GM12878 (cell line): ENCODE results near the gene YBX1. TPM values are rescaled to one million over a fixed set of nuclear protein-coding genes. Genes with fewer than 3 reads are reported as not detected.

Experiments used
- ATAC-seq: fragments of 200-7000 bp; cut with Tn5 transposase; 3 replicates; pipeline ENCODE4 v1.9.1; 2020; ENCODE audit warnings: mild to moderate bottlenecking, moderate library complexity
- BruUV-seq: library from RNA; stranded (reverse); fragments of 400-500 nt; replicated peaks from 2 replicates; lab custom pipeline; 2021; lab: Mats Ljungman, UMichigan
- CTCF ChIA-PET: fragments of 300-600 bp; sonication (Branson Sonifier 250); formaldehyde crosslinking; extraction: SDS; loops from one replicate; lab custom pipeline; 2021; ENCODE audit warnings: inconsistent platforms; lab: Yijun Ruan, JAX
- POLR2A ChIA-PET: fragments of 350-600 bp; formaldehyde crosslinking; extraction: SDS; loops from one replicate; lab custom pipeline; 2021; ENCODE audit warnings: inconsistent platforms; lab: Charles Lee
- RAD21 ChIA-PET: fragments of 300-600 bp; sonication (Branson Sonifier 250); formaldehyde crosslinking; loops from one replicate; lab custom pipeline; 2023; ENCODE audit warnings: antibody characterized with exemption; ENCODE audit not compliant: unreplicated experiment; lab: Charles Lee
- SMC1A ChIA-PET: fragments of 300-600 bp; sonication (Branson Sonifier 250); formaldehyde crosslinking; loops from one replicate; lab custom pipeline; 2023; ENCODE audit not compliant: unreplicated experiment, uncharacterized antibody; lab: Charles Lee
- DNase-seq: peaks from one replicate; pipeline ENCODE4 v3.0.0-alpha.2; 2011; ENCODE audit warnings: low read depth, low spot score
- FAIRE-seq: peaks from 3 replicates; lab custom pipeline; 2011; peaks lifted over from hg19 to GRCh38; lab: Jason Lieb, UNC
- H2AFZ ChIP-seq: 2 replicates; pipeline ENCODE4 v1.6.0; 2011; ENCODE audit warnings: low read depth, low read length, control low read depth; ENCODE audit not compliant: control insufficient read depth
- H3K27ac ChIP-seq: 2 replicates; pipeline ENCODE4 v1.5.1; 2011; ENCODE audit warnings: control low read depth; ENCODE audit not compliant: control insufficient read depth, insufficient read depth
- H3K27me3 ChIP-seq, 2 experiments: replicated peaks in 1 of 2; 2 replicates each; pipeline versions ENCODE4 v1.6.0 to v1.6.1; 2011; ENCODE audit warnings: low read length in 1 of 2; ENCODE audit not compliant: control insufficient read depth in 2 of 2, insufficient read depth in 2 of 2
- H3K36me3 ChIP-seq, 2 experiments: 2 replicates each; pipeline ENCODE4 v1.5.1; 2011; ENCODE audit warnings: low read length in 1 of 2; ENCODE audit not compliant: control insufficient read depth in 2 of 2, insufficient read depth in 2 of 2
- H3K4me1 ChIP-seq: 2 replicates; pipeline ENCODE4 v1.6.1; 2011; ENCODE audit warnings: mild to moderate bottlenecking, low read length, moderate library complexity, mixed read lengths; ENCODE audit not compliant: control insufficient read depth, insufficient read depth
- H3K4me2 ChIP-seq: 2 replicates; pipeline ENCODE4 v1.6.0; 2011; ENCODE audit warnings: control low read depth; ENCODE audit not compliant: control insufficient read depth, insufficient read depth
- H3K4me3 ChIP-seq: fragments of 200-600 bp; sonication (generic); 2 replicates; pipeline ENCODE4 v1.5.1; 2016
- H3K79me2 ChIP-seq: 2 replicates; pipeline ENCODE4 v1.6.0; 2011; ENCODE audit warnings: low read length; ENCODE audit not compliant: control insufficient read depth, insufficient read depth
- H3K9ac ChIP-seq: 2 replicates; pipeline ENCODE4 v1.8.0; 2011; ENCODE audit warnings: low read length, control low read depth, mixed read lengths; ENCODE audit not compliant: control insufficient read depth, insufficient read depth
- H3K9me3 ChIP-seq: replicated peaks from 3 replicates; pipeline ENCODE4 v1.5.1; 2011; ENCODE audit warnings: mild to moderate bottlenecking, low read length; ENCODE audit not compliant: control insufficient read depth, insufficient read depth
- H4K20me1 ChIP-seq: 2 replicates; pipeline ENCODE4 v1.6.0; 2011; ENCODE audit not compliant: control insufficient read depth, insufficient read depth
- ATF7 ChIP-seq: fragments of 450-650 bp; IDR thresholded peaks from 2 replicates; pipeline ENCODE4 v1.6.1; 2016; ENCODE audit warnings: low read depth, mild to moderate bottlenecking
- ESRRA ChIP-seq: IDR thresholded peaks from 2 replicates; pipeline ENCODE4 v1.6.1; 2012; ENCODE audit warnings: mild to moderate bottlenecking, low read length, improper control_type of control experiment
- IRF3 ChIP-seq: fragments of 450-650 bp; IDR thresholded peaks from 2 replicates; pipeline ENCODE4 v1.6.1; 2014; ENCODE audit warnings: mild to moderate bottlenecking
- KDM1A ChIP-seq: fragments of 200-600 bp; sonication (generic); IDR thresholded peaks from 2 replicates; pipeline ENCODE4 v1.6.1; 2016; ENCODE audit warnings: borderline replicate concordance
- MAX ChIP-seq: IDR thresholded peaks from 2 replicates; pipeline ENCODE4 v1.6.1; 2012; ENCODE audit warnings: low read depth, low read length, improper control_type of control experiment
- SMAD5 ChIP-seq: IDR thresholded peaks from 2 replicates; pipeline ENCODE4 v1.6.1; 2016; ENCODE audit warnings: antibody characterized with exemption, low read depth
- TCF7 ChIP-seq: IDR thresholded peaks from 2 replicates; pipeline ENCODE4 v1.6.1; 2014; ENCODE audit warnings: antibody characterized with exemption, borderline replicate concordance
- YBX1 ChIP-seq: fragments of 450-650 bp; IDR thresholded peaks from 2 replicates; pipeline ENCODE4 v1.6.1; 2016; ENCODE audit warnings: antibody characterized with exemption
- YY1 ChIP-seq: IDR thresholded peaks from 2 replicates; pipeline ENCODE4 v1.6.1; 2011; ENCODE audit warnings: low read depth, mild to moderate bottlenecking, low read length
- ZSCAN29 ChIP-seq: fragments of 450-650 bp; IDR thresholded peaks from 2 replicates; pipeline ENCODE4 v1.6.1; 2017; ENCODE audit warnings: mild to moderate bottlenecking, moderate library complexity
- WGBS: methylation state at CpG from one replicate; pipeline ENCODE4 v1.1.6; 2016; ENCODE audit warnings: low lambda C conversion rate; ENCODE audit not compliant: insufficient replicate concordance, insufficient coverage; ENCODE audit errors: missing lambda C conversion rate; 5-methylcytosine and 5-hydroxymethylcytosine counted together
- in situ Hi-C: fragments of 300-500 bp; cut with MboI; formaldehyde crosslinking; loops from 9 replicates; pipeline ENCODE4 v1.14.3; 2018; ENCODE audit warnings: mixed read lengths
- intact Hi-C: fragments of 100-400 bp; cut with micrococcal nuclease; formaldehyde crosslinking; loops from one replicate; pipeline ENCODE4 v1.14.2; 2022; ENCODE audit not compliant: unreplicated experiment
- polyA plus RNA-seq, 11 experiments: library from polyadenylated mRNA; depleted of rRNA in 4 of 11; unstranded in 6 of 11; stranded (reverse) in 5 of 11; fragments of >200 nt; fragmentation: Nextera tagmentation in 4 of 11; fragmentation: Illumina TruSeq in 1 of 11; extraction: Ambion mirVana in 4 of 11; extraction: Trizol in 1 of 11; gene quantifications; 1 replicate in 1 of 11; 2 replicates in 10 of 11; pipeline versions ENCODE4 v1.2.1 to v1.2.3, GENCODE V29; 2011 to 2016; ENCODE audit warnings: inconsistent platforms in 2 of 11, missing spikeins in 2 of 11, low read depth in 1 of 11
- total RNA-seq, 4 experiments: library from RNA; depleted of rRNA in 3 of 4; stranded (reverse); fragments of >200 nt in 3 of 4; fragmentation: Illumina TruSeq in 1 of 4; extraction: Trizol in 1 of 4; gene quantifications; 2 replicates each; pipeline versions ENCODE4 v1.2.1 to v1.2.3, GENCODE V29; 2013 to 2021
- TF ChIP-seq, protein P1 (sequence below): fragments of 450-650 bp; IDR thresholded peaks from 2 replicates; pipeline ENCODE4 v1.6.1; 2017; ENCODE audit warnings: mild to moderate bottlenecking, moderate library complexity
- TF ChIP-seq, protein P2 (sequence below): IDR thresholded peaks from 2 replicates; pipeline ENCODE4 v1.6.1; 2012; ENCODE audit warnings: improper control_type of control experiment, low read depth, low read length; ENCODE audit not compliant: insufficient replicate concordance

YBX1 gene
- total and polyA plus RNA-seq, 10 of the 15 experiments (the other 5 are each of a cell fraction or from before 2014, with no cell fraction given): 355 to 1,353 (median 858) TPM

DNA sequence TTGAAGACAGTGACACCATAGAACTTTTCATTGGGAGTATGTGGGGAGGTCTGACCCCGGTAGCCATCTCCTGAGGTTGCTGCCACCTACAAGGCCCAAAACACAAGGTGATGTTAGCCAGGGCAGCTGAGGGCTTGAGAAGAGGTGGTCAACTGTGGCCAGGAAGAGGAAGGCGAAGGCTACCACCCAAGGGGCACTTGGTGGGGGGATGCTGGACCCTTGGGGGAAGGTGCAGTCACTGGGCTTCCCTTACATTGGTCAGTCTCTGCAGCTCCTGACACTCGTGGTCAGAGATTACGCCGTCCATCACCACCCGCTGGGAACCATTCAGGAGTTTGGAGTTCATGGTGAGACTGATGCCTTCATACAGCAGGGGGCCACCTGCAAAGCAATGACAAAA is 70.1 kb downstream of the YBX1 start:
- Histone ChIP-seq H3K4me2 (no peak overlapping the region), H3K9me3 (no peaks in the 10 kb centered on the region), H3K9ac (no peak overlapping the region), H3K4me1 (no peaks in the 10 kb centered on the region), H4K20me1 (no peaks in the 10 kb centered on the region), H3K27me3 (no peaks in the 10 kb centered on the region), H3K27ac (no peak overlapping the region), H3K79me2 (no peaks in the 10 kb centered on the region), H2AFZ (no peak overlapping the region), H3K36me3 (peaks cover 9 to 20% of the 10 kb centered on the region in 2 experiments; a peak in 3 of 4 replicates), H3K4me3 (no peak overlapping the region)
- no TSS peak for BruUV-seq
- ChIA-PET POLR2A (interaction anchor here (1.4 kb wide), 1 partner anchor 14 kb away, joined by 4 read pairs; no protein-coding TSS in a partner anchor), SMC1A (no interaction called here), RAD21 (interaction anchor here (0.8 to 1.3 kb wide), 2 partner anchors 174 to 321 kb away, joined by 3 to 4 read pairs; no protein-coding TSS in a partner anchor), CTCF (interaction anchor here (0.6 to 1.6 kb wide), 6 partner anchors 10 to 579 kb away, joined by 3 to 5 read pairs (median 3); partner anchors contain the start of genes C1orf50 and P3H1)
- DNase-seq (no peak), ATAC-seq (no peak), FAIRE-seq (no peak)
- in situ Hi-C loops (no loop called here), intact Hi-C loops (no loop called here)
- TF ChIP-seq IRF3: no peak
- no peak for TF ChIP-seq KDM1A
- TF ChIP-seq ATF7: no peak
- no peak for TF ChIP-seq SMAD5
- TF ChIP-seq, protein P1, sequence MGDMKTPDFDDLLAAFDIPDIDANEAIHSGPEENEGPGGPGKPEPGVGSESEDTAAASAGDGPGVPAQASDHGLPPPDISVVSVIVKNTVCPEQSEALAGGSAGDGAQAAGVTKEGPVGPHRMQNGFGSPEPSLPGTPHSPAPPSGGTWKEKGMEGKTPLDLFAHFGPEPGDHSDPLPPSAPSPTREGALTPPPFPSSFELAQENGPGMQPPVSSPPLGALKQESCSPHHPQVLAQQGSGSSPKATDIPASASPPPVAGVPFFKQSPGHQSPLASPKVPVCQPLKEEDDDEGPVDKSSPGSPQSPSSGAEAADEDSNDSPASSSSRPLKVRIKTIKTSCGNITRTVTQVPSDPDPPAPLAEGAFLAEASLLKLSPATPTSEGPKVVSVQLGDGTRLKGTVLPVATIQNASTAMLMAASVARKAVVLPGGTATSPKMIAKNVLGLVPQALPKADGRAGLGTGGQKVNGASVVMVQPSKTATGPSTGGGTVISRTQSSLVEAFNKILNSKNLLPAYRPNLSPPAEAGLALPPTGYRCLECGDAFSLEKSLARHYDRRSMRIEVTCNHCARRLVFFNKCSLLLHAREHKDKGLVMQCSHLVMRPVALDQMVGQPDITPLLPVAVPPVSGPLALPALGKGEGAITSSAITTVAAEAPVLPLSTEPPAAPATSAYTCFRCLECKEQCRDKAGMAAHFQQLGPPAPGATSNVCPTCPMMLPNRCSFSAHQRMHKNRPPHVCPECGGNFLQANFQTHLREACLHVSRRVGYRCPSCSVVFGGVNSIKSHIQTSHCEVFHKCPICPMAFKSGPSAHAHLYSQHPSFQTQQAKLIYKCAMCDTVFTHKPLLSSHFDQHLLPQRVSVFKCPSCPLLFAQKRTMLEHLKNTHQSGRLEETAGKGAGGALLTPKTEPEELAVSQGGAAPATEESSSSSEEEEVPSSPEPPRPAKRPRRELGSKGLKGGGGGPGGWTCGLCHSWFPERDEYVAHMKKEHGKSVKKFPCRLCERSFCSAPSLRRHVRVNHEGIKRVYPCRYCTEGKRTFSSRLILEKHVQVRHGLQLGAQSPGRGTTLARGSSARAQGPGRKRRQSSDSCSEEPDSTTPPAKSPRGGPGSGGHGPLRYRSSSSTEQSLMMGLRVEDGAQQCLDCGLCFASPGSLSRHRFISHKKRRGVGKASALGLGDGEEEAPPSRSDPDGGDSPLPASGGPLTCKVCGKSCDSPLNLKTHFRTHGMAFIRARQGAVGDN: no peak
- TF ChIP-seq YY1: no peak
- no peak for TF ChIP-seq YBX1
- no peak for TF ChIP-seq ZSCAN29
- TF ChIP-seq ESRRA: no peak
- TF ChIP-seq TCF7: no peak
- TF ChIP-seq, protein P2, sequence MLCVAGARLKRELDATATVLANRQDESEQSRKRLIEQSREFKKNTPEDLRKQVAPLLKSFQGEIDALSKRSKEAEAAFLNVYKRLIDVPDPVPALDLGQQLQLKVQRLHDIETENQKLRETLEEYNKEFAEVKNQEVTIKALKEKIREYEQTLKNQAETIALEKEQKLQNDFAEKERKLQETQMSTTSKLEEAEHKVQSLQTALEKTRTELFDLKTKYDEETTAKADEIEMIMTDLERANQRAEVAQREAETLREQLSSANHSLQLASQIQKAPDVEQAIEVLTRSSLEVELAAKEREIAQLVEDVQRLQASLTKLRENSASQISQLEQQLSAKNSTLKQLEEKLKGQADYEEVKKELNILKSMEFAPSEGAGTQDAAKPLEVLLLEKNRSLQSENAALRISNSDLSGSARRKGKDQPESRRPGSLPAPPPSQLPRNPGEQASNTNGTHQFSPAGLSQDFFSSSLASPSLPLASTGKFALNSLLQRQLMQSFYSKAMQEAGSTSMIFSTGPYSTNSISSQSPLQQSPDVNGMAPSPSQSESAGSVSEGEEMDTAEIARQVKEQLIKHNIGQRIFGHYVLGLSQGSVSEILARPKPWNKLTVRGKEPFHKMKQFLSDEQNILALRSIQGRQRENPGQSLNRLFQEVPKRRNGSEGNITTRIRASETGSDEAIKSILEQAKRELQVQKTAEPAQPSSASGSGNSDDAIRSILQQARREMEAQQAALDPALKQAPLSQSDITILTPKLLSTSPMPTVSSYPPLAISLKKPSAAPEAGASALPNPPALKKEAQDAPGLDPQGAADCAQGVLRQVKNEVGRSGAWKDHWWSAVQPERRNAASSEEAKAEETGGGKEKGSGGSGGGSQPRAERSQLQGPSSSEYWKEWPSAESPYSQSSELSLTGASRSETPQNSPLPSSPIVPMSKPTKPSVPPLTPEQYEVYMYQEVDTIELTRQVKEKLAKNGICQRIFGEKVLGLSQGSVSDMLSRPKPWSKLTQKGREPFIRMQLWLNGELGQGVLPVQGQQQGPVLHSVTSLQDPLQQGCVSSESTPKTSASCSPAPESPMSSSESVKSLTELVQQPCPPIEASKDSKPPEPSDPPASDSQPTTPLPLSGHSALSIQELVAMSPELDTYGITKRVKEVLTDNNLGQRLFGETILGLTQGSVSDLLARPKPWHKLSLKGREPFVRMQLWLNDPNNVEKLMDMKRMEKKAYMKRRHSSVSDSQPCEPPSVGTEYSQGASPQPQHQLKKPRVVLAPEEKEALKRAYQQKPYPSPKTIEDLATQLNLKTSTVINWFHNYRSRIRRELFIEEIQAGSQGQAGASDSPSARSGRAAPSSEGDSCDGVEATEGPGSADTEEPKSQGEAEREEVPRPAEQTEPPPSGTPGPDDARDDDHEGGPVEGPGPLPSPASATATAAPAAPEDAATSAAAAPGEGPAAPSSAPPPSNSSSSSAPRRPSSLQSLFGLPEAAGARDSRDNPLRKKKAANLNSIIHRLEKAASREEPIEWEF: no peak
- TF ChIP-seq MAX: no peak
- 97% methylated on average over 6 of the region's 6 CpGs for WGBS
